ENCODE measurements around the gene TERT. TPM values are rescaled to one million over a fixed set of nuclear protein-coding genes. Genes with fewer than 3 reads are reported as not detected.

The TERT gene
- total and polyA plus RNA-seq, 2 of the 8 experiments (the other 6 are each of a cell fraction or from before 2014, with no cell fraction given) = 13.1 to 23.1 TPM

DNA sequence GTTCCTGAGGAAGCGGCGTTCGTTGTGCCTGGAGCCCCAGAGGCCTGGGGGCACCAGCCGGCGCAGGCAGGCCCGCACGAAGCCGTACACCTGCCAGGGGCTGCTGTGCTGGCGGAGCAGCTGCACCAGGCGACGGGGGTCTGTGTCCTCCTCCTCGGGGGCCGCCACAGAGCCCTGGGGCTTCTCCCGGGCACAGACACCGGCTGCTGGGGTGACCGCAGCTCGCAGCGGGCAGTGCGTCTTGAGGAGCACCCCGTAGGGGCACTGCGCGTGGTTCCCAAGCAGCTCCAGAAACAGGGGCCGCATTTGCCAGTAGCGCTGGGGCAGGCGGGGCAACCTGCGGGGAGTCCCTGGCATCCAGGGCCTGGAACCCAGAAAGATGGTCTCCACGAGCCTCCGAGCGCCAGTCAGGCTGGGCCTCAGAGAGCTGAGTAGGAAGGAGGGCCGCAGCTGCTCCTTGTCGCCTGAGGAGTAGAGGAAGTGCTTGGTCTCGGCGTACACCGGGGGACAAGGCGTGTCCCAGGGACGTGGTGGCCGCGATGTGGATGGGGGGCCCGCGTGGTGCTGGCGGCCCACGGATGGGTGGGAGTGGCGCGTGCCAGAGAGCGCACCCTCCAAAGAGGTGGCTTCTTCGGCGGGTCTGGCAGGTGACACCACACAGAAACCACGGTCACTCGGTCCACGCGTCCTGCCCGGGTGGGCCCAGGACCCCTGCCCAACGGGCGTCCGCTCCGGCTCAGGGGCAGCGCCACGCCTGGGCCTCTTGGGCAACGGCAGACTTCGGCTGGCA is 1.3 kb downstream of the TERT start:
- H4K91ac ChIP-seq (replicated peaks; ENCODE audit: insufficient read length, low read length) = peak overlapping the region; percentile 85
- H2BK20ac ChIP-seq (ENCODE audit: low read length) = no peak overlapping the region
- DNase-seq (ENCODE audit: low read depth in 1 of 2, low spot score in 2 of 2) (peak in 1 of 2 experiments; percentile 49), FAIRE-seq (no peak)
- peaks cover 0 to 13% (median 6%) of the 10 kb centered on the region in 4 experiments; a peak in 5 of 7 replicates for H3K4me1 ChIP-seq (replicated peaks in 1 of 4; ENCODE audit: control insufficient read depth in 3 of 4, insufficient read depth in 4 of 4, low read length in 3 of 4)
- H4K8ac ChIP-seq (ENCODE audit: extremely low read depth, insufficient read depth, low read length) = peak overlapping the region; percentile 68; the same call in 1 of the 2 replicates
- peak overlapping the region in 1 of 4 experiments; percentile 63; a peak in 2 of 8 replicates for H3K4me3 ChIP-seq (ENCODE audit: extremely low read depth in 1 of 4, insufficient read depth in 2 of 4, low read depth in 3 of 4, low read length in 4 of 4)
- H2AFZ ChIP-seq (ENCODE audit: low read length) = no peak overlapping the region
- H2AK5ac ChIP-seq (ENCODE audit: low read depth, low read length) = 0 out of 2 replicates have a peak overlapping the region, but pooled peaks have one; percentile 24
- no peak overlapping the region for H3K9ac ChIP-seq (replicated peaks in 1 of 4; ENCODE audit: extremely low read depth in 1 of 4, low read depth in 3 of 4, low read length in 3 of 4)
- peaks cover 14% of the 10 kb centered on the region; the same call in 1 of the 2 replicates for H3K23me2 ChIP-seq (ENCODE audit: low read depth, low read length)
- H3K79me1 ChIP-seq (ENCODE audit: low read depth, low read length) = peaks cover 4% of the 10 kb centered on the region
- H4K20me1 ChIP-seq (replicated peaks in 1 of 2; ENCODE audit: control insufficient read depth in 1 of 2, insufficient read depth in 2 of 2, low read length in 2 of 2) = peaks cover 4 to 14% of the 10 kb centered on the region in 2 experiments
- H3K23ac ChIP-seq (ENCODE audit: insufficient read length) = no peak overlapping the region
- no peak overlapping the region for H2BK15ac ChIP-seq (ENCODE audit: low read length)
- no peak overlapping the region for H2BK12ac ChIP-seq (ENCODE audit: low read depth, low read length)
- peak overlapping the region; percentile 64 to 78 for H3K4me2 ChIP-seq (ENCODE audit: insufficient read depth in 1 of 2, low read depth in 2 of 2, low read length in 2 of 2)
- peak overlapping the region; percentile 48; the same call in 1 of the 2 replicates for H3K18ac ChIP-seq (ENCODE audit: extremely low read depth, low read length)
- H3K56ac ChIP-seq (replicated peaks; ENCODE audit: insufficient read length, low read depth, low read length) = no peak overlapping the region
- ChIA-PET CTCF (ENCODE audit: partially characterized antibody) (interaction anchor here (0.7 to 1.6 kb wide), 4 partner anchors 9 to 365 kb away, joined by 3 read pairs; no protein-coding TSS in a partner anchor), POLR2A (ENCODE audit: partially characterized antibody) (interaction anchor here (0.6 to 1.9 kb wide), 12 partner anchors 10 to 91 kb away, joined by 3 to 6 read pairs (median 4); partner anchors contain the start of gene CLPTM1L)
- WGBS, 2 experiments (ENCODE audit: extremely low coverage in 1 of 2, insufficient coverage in 1 of 2, insufficient read length in 1 of 2, insufficient replicate concordance in 2 of 2, low coverage in 1 of 2, low lambda C conversion rate in 2 of 2, missing lambda C conversion rate in 1 of 2) = 94% methylated on average over 52 of the region's 60 CpGs; no CpG with 5 or more reads in 1 of the 2 experiments
- peaks cover 0 to under 1% of the 10 kb centered on the region in 2 experiments; a peak in 1 of 4 replicates for H3K9me3 ChIP-seq (ENCODE audit: insufficient read depth in 2 of 2, low read depth in 1 of 2, low read length in 1 of 2)
- no peak overlapping the region for H2BK120ac ChIP-seq (replicated peaks; ENCODE audit: low read depth, low read length)
- H3K27me3 ChIP-seq (replicated peaks in 1 of 4; ENCODE audit: control insufficient read depth in 3 of 4, extremely low read depth in 1 of 4, insufficient read depth in 3 of 4, low read length in 3 of 4) = peaks cover 0 to 8% (median 2%) of the 10 kb centered on the region in 4 experiments; a peak in 4 of 7 replicates
- H3K79me2 ChIP-seq (ENCODE audit: control insufficient read depth in 1 of 2, insufficient read depth in 2 of 2, low read length in 2 of 2) = no peaks in the 10 kb centered on the region; a peak in 1 of 4 replicates
- H4K5ac ChIP-seq (ENCODE audit: insufficient read length, low read depth, low read length) = no peak overlapping the region
- H3K36me3 ChIP-seq (ENCODE audit: control insufficient read depth in 2 of 4, insufficient read depth in 4 of 4, low read length in 3 of 4) = no peaks in the 10 kb centered on the region; a peak in 2 of 8 replicates
- TF ChIP-seq ZNF274 (IDR thresholded peaks at IDR 0.05; ENCODE audit: borderline replicate concordance, extremely low read depth, low read length) (no peak), KDM4A (IDR thresholded peaks at IDR 0.05; ENCODE audit: low read depth, low read length, severe bottlenecking) (no peak), KDM5A (IDR thresholded peaks at IDR 0.05; ENCODE audit: low read length) (no peak), TAF7 (optimal IDR thresholded peaks at IDR 0.05; ENCODE audit: borderline replicate concordance, low read depth, low read length) (no peak), NANOG (IDR thresholded peaks at IDR 0.05; ENCODE audit: insufficient read depth, low read depth, low read length, poor library complexity, severe bottlenecking) (no peak), HDAC2 (IDR thresholded peaks at IDR 0.05; ENCODE audit: borderline replicate concordance in 1 of 2, low read depth in 2 of 2, low read length in 2 of 2) (no peak), FOSL1 (IDR thresholded peaks at IDR 0.05; ENCODE audit: insufficient read depth, low read depth, low read length) (no peak), TCF12 (IDR thresholded peaks at IDR 0.05; ENCODE audit: low read depth, low read length) (no peak), RNF2 (IDR thresholded peaks at IDR 0.05; ENCODE audit: borderline replicate concordance, low read depth, low read length, missing control alignments, poor library complexity, severe bottlenecking) (no peak)
- peak overlapping the region; percentile 78 for H3K4ac ChIP-seq (replicated peaks; ENCODE audit: insufficient read length, low read depth, low read length)
- no peak overlapping the region for H3K27ac ChIP-seq (ENCODE audit: low read depth, low read length)
- no peak overlapping the region for H3K14ac ChIP-seq (ENCODE audit: insufficient read length)
- H2BK5ac ChIP-seq (ENCODE audit: low read depth, low read length) = no peak overlapping the region
